Stimulated activated naive B cell treated with anti-CD40 and anti-IgM and Interleukin-4, amounts not matched to agents 10 μg/mL and 1 μg/mL and 100 μg/mL, for 72 hours (primary cell): ENCODE measurements around the gene SDK1.

ENCODE experiments used
- ATAC-seq, 2 donors: fragments of 150-1000 bp; cut with Tn5 transposase; replicated peaks; 2 replicates each; pipeline ENCODE4 v1.10.0; 2021; ENCODE audit warnings: moderate library complexity in 1 of 2
- DNase-seq: peaks from one replicate; pipeline ENCODE4 v3.0.0; 2021
- H3K27ac Mint-ChIP-seq: one replicate; pipeline ENCODE4 v1.8.0; 2022; ENCODE audit warnings: mild to moderate bottlenecking, mixed read lengths
- H3K27me3 Mint-ChIP-seq, 2 donors: one replicate each; pipeline ENCODE4 v1.8.0; 2022; ENCODE audit warnings: mixed read lengths in 2 of 2
- H3K36me3 Mint-ChIP-seq, 2 donors: one replicate each; pipeline ENCODE4 v1.8.0; 2022; ENCODE audit warnings: mixed read lengths in 2 of 2, mild to moderate bottlenecking in 1 of 2
- H3K4me1 Mint-ChIP-seq, 2 donors: one replicate each; pipeline ENCODE4 v1.8.0; 2022; ENCODE audit warnings: mixed read lengths in 2 of 2, mild to moderate bottlenecking in 1 of 2
- H3K4me3 Mint-ChIP-seq, 2 donors: one replicate each; pipeline ENCODE4 v1.8.0; 2022; ENCODE audit warnings: mild to moderate bottlenecking in 2 of 2, mixed read lengths in 2 of 2, moderate library complexity in 1 of 2
- H3K9me3 Mint-ChIP-seq, 2 donors: one replicate each; pipeline ENCODE4 v1.8.0; 2022; ENCODE audit warnings: mixed read lengths in 2 of 2, mild to moderate bottlenecking in 1 of 2

The SDK1 gene

DNA sequence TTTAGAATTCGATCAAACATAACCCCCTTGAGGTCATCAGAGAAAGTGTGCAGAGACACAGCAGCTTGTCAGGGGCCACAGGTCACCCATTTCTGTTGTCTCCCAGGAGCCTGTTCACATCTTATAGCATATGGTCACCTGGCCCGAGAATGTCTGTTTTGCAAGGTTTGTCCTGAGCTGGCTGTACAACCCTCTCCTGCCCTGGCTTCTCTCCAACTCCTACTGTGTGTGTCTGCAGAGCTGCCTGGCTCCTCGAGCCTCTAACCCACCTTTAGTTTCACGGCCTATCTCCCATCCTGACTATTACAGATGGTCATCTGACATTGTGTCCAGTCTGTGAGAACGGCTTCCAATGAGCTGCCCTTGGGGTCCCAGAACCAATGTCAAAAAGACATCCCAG, 683.4 kb downstream of the SDK1 start:
- DNase-seq (no peak), ATAC-seq (no peak)
- H3K4me3 Mint-ChIP-seq = no peak overlapping the region
- H3K9me3 Mint-ChIP-seq = no peaks in the 10 kb centered on the region
- no peaks in the 10 kb centered on the region for H3K36me3 Mint-ChIP-seq
- H3K27me3 Mint-ChIP-seq = no peaks in the 10 kb centered on the region
- no peak overlapping the region for H3K27ac Mint-ChIP-seq
- H3K4me1 Mint-ChIP-seq = no peaks in the 10 kb centered on the region

DNA sequence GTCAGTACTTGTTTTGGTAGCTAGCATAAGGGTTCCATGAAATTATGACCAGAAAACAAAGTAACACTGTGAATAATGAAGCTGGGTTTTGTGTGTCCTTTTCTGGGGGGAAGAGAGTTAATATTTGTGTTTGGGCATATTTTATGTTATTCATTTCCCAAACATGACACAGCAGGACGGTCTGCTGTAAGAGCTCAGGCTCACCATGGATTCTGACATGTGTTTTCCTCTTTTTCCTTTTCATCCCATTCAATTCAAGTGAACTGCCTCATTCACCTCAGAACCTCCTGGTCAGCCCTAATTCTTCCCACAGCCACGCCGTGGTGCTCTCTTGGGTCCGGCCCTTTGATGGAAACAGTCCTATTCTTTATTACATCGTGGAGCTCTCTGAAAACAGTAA, 685.9 kb downstream of the SDK1 start:
- H3K4me1 Mint-ChIP-seq = no peaks in the 10 kb centered on the region
- H3K27me3 Mint-ChIP-seq = no peaks in the 10 kb centered on the region
- peaks cover 0 to 2% of the 10 kb centered on the region in 2 donors for H3K9me3 Mint-ChIP-seq
- no peak overlapping the region for H3K27ac Mint-ChIP-seq
- no peaks in the 10 kb centered on the region for H3K36me3 Mint-ChIP-seq
- DNase-seq (no peak), ATAC-seq (no peak)
- no peak overlapping the region for H3K4me3 Mint-ChIP-seq

- no peak for DNase-seq
- no peaks in the 10 kb centered on the region for H3K4me1 Mint-ChIP-seq
- H3K4me3 Mint-ChIP-seq = no peak overlapping the region
- H3K27me3 Mint-ChIP-seq = no peaks in the 10 kb centered on the region
- H3K9me3 Mint-ChIP-seq = peaks cover 0 to 2% of the 10 kb centered on the region in 2 donors
- ATAC-seq = no peak
- H3K27ac Mint-ChIP-seq = no peak overlapping the region
- H3K36me3 Mint-ChIP-seq = no peaks in the 10 kb centered on the region
Measured at GRCh38 chr7:3987426-3987927, 686.4 kb downstream of the SDK1 start.

DNA sequence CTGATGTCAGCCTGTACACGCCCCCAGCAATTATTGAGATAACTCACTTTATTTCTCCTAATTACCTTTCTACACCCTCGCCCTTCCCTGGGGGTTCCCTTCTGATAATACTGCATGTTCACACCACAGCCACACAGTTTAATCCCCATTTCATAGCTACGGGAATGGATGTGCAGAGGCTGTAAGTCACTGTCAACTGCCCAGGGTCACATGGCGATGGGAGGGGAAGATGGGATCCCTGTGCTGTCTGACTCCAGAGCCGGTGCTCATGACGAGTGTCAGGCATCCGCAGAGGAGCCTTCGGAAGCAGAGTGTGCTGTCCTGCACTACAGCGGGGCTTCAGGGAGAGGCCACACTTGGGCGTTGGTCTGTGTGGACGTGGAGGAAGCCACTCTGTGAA, 688.7 kb downstream of the SDK1 start:
- no peaks in the 10 kb centered on the region for H3K4me1 Mint-ChIP-seq
- peaks cover 0 to 2% of the 10 kb centered on the region in 2 donors for H3K9me3 Mint-ChIP-seq
- no peak overlapping the region for H3K27ac Mint-ChIP-seq
- ATAC-seq (no peak), DNase-seq (no peak)
- no peaks in the 10 kb centered on the region for H3K36me3 Mint-ChIP-seq
- H3K4me3 Mint-ChIP-seq = no peak overlapping the region
- peaks cover 0 to 2% of the 10 kb centered on the region in 2 donors for H3K27me3 Mint-ChIP-seq

GRCh38 chr7:3991731-3992231, 690.7 kb downstream of the SDK1 start:
- Mint-ChIP-seq H3K4me3 (no peak overlapping the region), H3K27ac (no peak overlapping the region), H3K4me1 (no peaks in the 10 kb centered on the region), H3K9me3 (peaks cover 0 to 2% of the 10 kb centered on the region in 2 donors), H3K36me3 (no peaks in the 10 kb centered on the region), H3K27me3 (peaks cover 10% of the 10 kb centered on the region in 2 donors)
- no peak for DNase-seq
- ATAC-seq = no peak

- no peak for ATAC-seq
- H3K9me3 Mint-ChIP-seq = peaks cover 0 to 2% of the 10 kb centered on the region in 2 donors
Measured at GRCh38 chr7:3992841-3993240, 691.8 kb downstream of the SDK1 start.

DNA sequence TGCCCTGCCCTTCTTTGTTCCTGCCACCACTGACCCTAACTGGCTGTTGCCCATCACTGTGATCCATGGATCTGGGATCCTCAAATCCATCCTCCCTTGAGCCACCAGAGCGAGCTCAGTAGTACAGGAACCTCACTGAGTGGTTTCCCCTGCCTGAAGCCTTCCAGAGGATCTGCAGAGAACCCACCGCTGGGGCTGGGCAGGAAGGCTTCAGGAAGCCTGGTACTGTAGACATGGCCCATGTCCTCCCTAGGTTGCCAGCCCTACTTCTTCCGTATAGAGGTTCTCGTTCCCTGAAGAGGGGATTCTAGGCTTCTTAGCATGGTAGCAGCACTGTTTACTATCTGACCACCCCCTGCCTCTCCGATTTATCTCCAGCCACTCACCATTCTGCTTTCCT, 693.7 kb downstream of the SDK1 start:
- no peak overlapping the region for H3K27ac Mint-ChIP-seq
- DNase-seq = no peak
- no peaks in the 10 kb centered on the region for H3K36me3 Mint-ChIP-seq
- no peaks in the 10 kb centered on the region for H3K4me1 Mint-ChIP-seq
- no peak for ATAC-seq
- no peak overlapping the region for H3K4me3 Mint-ChIP-seq
- peaks cover 0 to under 1% of the 10 kb centered on the region in 2 donors for H3K9me3 Mint-ChIP-seq
- H3K27me3 Mint-ChIP-seq = peaks cover 10% of the 10 kb centered on the region in 2 donors

More at GRCh38 chr7:3992841-3993240, 691.8 kb downstream of the SDK1 start:
- Mint-ChIP-seq H3K27ac (no peak overlapping the region), H3K27me3 (peaks cover 10% of the 10 kb centered on the region in 2 donors), H3K36me3 (no peaks in the 10 kb centered on the region), H3K4me1 (no peaks in the 10 kb centered on the region), H3K4me3 (no peak overlapping the region)
- no peak for DNase-seq

DNA sequence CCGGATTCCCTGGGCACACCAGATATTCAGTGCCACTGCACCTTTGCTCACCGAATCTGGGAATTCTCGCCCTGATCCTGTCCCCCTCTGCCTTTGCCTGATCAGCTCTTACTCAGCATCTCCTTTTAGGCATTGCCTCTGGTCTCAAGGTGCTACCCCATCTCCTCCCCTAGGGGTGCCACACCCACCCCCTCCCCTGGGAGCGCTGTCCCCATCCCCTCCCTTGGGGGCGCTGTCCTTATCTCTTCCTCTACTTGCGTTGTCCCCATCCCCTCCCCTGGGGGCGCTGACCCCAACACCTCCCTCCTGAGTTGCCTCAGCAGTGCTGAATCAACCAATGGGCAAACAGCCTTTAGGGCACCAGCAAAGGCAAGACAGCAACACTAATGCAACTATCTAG, 694.1 kb downstream of the SDK1 start:
- Mint-ChIP-seq H3K27ac (no peak overlapping the region), H3K36me3 (no peaks in the 10 kb centered on the region), H3K9me3 (no peaks in the 10 kb centered on the region), H3K4me3 (no peak overlapping the region), H3K4me1 (no peaks in the 10 kb centered on the region), H3K27me3 (peaks cover 10% of the 10 kb centered on the region in 2 donors)
- peak in 1 of 2 donors; percentile 38 for ATAC-seq
- DNase-seq = peak; percentile 1

- H3K36me3 Mint-ChIP-seq = no peaks in the 10 kb centered on the region
- no peaks in the 10 kb centered on the region for H3K9me3 Mint-ChIP-seq
- no peak overlapping the region for H3K4me3 Mint-ChIP-seq
- ATAC-seq (no peak), DNase-seq (no peak)
- H3K4me1 Mint-ChIP-seq = no peaks in the 10 kb centered on the region
- H3K27ac Mint-ChIP-seq = no peak overlapping the region
- peaks cover 13 to 14% of the 10 kb centered on the region in 2 donors for H3K27me3 Mint-ChIP-seq
Measured at GRCh38 chr7:3998060-3998459, 697.0 kb downstream of the SDK1 start.

- no peak overlapping the region for H3K27ac Mint-ChIP-seq
- H3K27me3 Mint-ChIP-seq = peaks cover 12 to 19% of the 10 kb centered on the region in 2 donors
- no peak overlapping the region for H3K4me3 Mint-ChIP-seq
- no peaks in the 10 kb centered on the region for H3K36me3 Mint-ChIP-seq
- H3K4me1 Mint-ChIP-seq = no peaks in the 10 kb centered on the region
- no peak for ATAC-seq
- DNase-seq = no peak
- no peaks in the 10 kb centered on the region for H3K9me3 Mint-ChIP-seq
Measured at GRCh38 chr7:4000139-4000538, 699.1 kb downstream of the SDK1 start.

DNA sequence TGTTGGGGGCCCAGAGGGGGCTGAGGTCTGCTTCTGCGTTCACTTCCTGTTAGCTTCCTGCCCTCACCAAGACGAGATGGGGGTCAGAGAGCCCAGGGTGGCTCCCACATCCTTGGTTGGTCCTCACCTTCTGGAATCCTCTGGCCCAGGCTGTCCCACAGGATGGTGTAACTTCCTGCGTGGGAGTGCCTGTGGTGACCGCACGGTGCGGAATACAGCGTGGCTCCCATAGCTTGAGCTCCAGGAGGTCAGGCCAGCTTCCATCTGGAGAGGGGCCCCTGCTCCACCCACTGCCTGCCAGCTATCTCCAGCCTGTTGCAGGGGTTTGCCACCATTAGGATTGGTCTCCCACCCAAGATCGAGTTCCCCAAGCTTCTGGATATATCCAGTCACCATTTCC, 699.9 kb downstream of the SDK1 start:
- H3K4me3 Mint-ChIP-seq = no peak overlapping the region
- ATAC-seq (no peak), DNase-seq (no peak)
- H3K36me3 Mint-ChIP-seq = no peaks in the 10 kb centered on the region
- peaks cover 8 to 13% of the 10 kb centered on the region in 2 donors for H3K27me3 Mint-ChIP-seq
- no peak overlapping the region for H3K27ac Mint-ChIP-seq
- no peaks in the 10 kb centered on the region for H3K4me1 Mint-ChIP-seq
- no peaks in the 10 kb centered on the region for H3K9me3 Mint-ChIP-seq

GRCh38 chr7:4001742-4002141, 700.7 kb downstream of the SDK1 start:
- Mint-ChIP-seq H3K27me3 (peaks cover 8 to 13% of the 10 kb centered on the region in 2 donors), H3K27ac (no peak overlapping the region), H3K4me1 (no peaks in the 10 kb centered on the region), H3K9me3 (no peaks in the 10 kb centered on the region), H3K36me3 (no peaks in the 10 kb centered on the region), H3K4me3 (no peak overlapping the region)
- no peak for ATAC-seq
- DNase-seq = no peak

- Mint-ChIP-seq H3K27me3 (peaks cover 11 to 22% of the 10 kb centered on the region in 2 donors), H3K27ac (no peak overlapping the region), H3K9me3 (no peaks in the 10 kb centered on the region), H3K36me3 (no peaks in the 10 kb centered on the region), H3K4me3 (no peak overlapping the region), H3K4me1 (no peaks in the 10 kb centered on the region)
- DNase-seq (no peak), ATAC-seq (no peak)
Measured at GRCh38 chr7:4003503-4003902, 702.5 kb downstream of the SDK1 start.

DNA sequence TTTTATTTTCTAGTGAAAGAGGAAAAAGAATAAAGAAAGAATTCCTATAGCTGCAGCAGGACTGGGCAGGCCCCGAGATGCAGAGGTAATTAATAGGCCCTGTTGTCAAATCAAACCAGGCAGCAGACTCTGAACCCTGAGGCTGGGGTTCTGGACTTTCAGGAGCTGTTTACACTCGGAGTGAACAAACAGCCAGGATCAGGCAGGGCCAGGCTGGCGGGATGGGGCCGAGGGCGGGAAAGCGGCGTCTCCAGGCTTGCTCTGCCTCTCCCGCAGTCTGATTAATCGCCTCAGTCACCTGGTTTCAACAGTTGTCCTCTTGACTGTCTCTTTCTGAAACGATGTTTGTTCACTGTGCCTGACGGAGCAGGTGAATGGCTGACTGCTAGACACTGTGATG, 705.6 kb downstream of the SDK1 start:
- Mint-ChIP-seq H3K4me1 (no peaks in the 10 kb centered on the region), H3K36me3 (no peaks in the 10 kb centered on the region), H3K27ac (no peak overlapping the region), H3K4me3 (no peak overlapping the region), H3K27me3 (peaks cover 11 to 24% of the 10 kb centered on the region in 2 donors), H3K9me3 (no peaks in the 10 kb centered on the region)
- DNase-seq = no peak
- ATAC-seq = no peak

DNA sequence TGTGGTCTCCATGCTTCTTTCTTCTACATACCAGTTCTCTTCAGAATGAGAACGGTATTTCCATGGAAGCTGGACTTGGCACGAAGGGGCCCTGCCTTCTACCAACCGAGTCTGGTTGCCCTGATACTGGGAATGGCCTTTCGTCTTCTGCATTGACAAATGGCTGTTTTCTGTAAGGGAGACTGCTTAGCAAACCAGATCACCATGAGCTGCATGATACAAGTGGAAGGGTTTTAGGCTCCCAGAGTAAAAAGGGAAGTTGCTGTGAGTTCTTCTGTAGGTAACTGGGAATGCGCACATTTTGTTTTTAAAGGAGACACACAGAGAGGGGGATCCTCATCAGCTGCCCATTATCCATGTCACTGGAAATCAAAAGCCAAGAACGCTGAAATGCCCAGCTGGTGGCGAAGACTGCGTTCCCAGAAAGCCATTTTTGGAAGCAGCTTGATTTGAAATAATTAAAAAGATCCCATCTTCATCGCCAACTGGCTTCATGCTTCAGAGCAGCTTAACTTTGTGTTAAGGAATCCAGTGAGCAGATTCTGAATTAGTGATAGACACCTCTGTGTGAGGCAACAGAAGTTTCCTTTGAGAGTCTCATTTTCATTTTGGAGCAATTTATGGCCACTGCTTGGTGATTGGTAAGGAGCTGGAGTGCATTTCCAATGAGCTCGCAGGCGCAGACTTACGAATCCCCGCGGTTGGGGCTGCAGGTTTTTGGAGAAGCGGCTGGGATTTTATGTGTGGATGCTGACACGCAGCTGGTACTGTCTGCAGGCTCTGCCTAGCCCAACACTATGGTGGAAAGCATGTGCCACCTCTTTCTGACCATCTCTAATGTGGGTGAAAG, 708.4 kb downstream of the SDK1 start:
- Mint-ChIP-seq H3K9me3 (peaks cover 2 to 4% of the 10 kb centered on the region in 2 donors), H3K4me1 (no peaks in the 10 kb centered on the region), H3K36me3 (no peaks in the 10 kb centered on the region), H3K4me3 (no peak overlapping the region), H3K27ac (no peak overlapping the region), H3K27me3 (peaks cover 17 to 31% of the 10 kb centered on the region in 2 donors)
- no peak for ATAC-seq
- no peak for DNase-seq
